ENCODE results near the gene NHERF2. TPM values are rescaled to one million over a fixed set of nuclear protein-coding genes. Genes with fewer than 3 reads are reported as not detected.

Gene NHERF2
- total and polyA plus RNA-seq, 2 experiments from 2014 or later, result 12.0 to 16.5 TPM

- Mint-ChIP-seq H3K4me1 (no peaks in the 10 kb centered on the region), H3K27ac (no peak overlapping the region; the same call in 1 of the 2 replicates), H3K4me3 (no peak overlapping the region), H3K27me3 (ENCODE audit: insufficient read depth, low read depth, poor library complexity) (peaks cover 1% of the 10 kb centered on the region), H3K36me3 (ENCODE audit: low read depth) (peaks cover 8% of the 10 kb centered on the region), H3K9me3 (no peaks in the 10 kb centered on the region)
- Histone ChIP-seq H3K79me2 (replicated peaks; ENCODE audit: insufficient read depth) (no peaks in the 10 kb centered on the region), H3K4me1 (ENCODE audit: insufficient read depth) (no peaks in the 10 kb centered on the region), H3K27ac (ENCODE audit: low read depth) (no peak overlapping the region), H3K27me3 (ENCODE audit: insufficient read depth) (no peaks in the 10 kb centered on the region), H3K36me3 (ENCODE audit: insufficient read depth) (no peaks in the 10 kb centered on the region; the same call in 1 of the 2 replicates), H3K4me3 (no peak overlapping the region), H3K4me2 (no peak overlapping the region), H3F3A (replicated peaks; ENCODE audit: low read depth) (no peaks in the 10 kb centered on the region), H3K9me2 (ENCODE audit: insufficient read depth) (no peaks in the 10 kb centered on the region), H4K20me1 (replicated peaks; ENCODE audit: insufficient read depth) (no peaks in the 10 kb centered on the region; the same call in 1 of the 2 replicates), H2AFZ (no peak overlapping the region)
- DNase-seq (ENCODE audit: low spot score) (no peak), ATAC-seq (no peak)
- no peak for TF ChIP-seq ZNF462 (CRISPR knock-in tag; IDR thresholded peaks at IDR 0.05)
- TF ChIP-seq EZH2 (IDR thresholded peaks at IDR 0.05; ENCODE audit: low read depth, unreplicated experiment), result no peak
- no peak for TF ChIP-seq REST (IDR thresholded peaks at IDR 0.05; ENCODE audit: unreplicated experiment)
- no peak for TF ChIP-seq ZNF114 (CRISPR knock-in tag; IDR thresholded peaks at IDR 0.05)
- no peak for TF ChIP-seq CREB1 (CRISPR knock-in tag; IDR thresholded peaks at IDR 0.05; ENCODE audit: low read depth)
- TF ChIP-seq POLR2AphosphoS5 (IDR thresholded peaks at IDR 0.05; ENCODE audit: low read depth), result no peak
- TF ChIP-seq EZH2phosphoT487 (IDR thresholded peaks at IDR 0.05; ENCODE audit: unreplicated experiment), result no peak
- TF ChIP-seq ZNF331 (CRISPR knock-in tag; IDR thresholded peaks at IDR 0.05; ENCODE audit: low read depth), result no peak
- TF ChIP-seq ETS1 (IDR thresholded peaks at IDR 0.05), result no peak
- TF ChIP-seq NANOG (IDR thresholded peaks at IDR 0.05; ENCODE audit: borderline replicate concordance), result no peak
- TF ChIP-seq STAT1 (IDR thresholded peaks at IDR 0.05; ENCODE audit: unreplicated experiment), result no peak
- TF ChIP-seq JUNB (IDR thresholded peaks at IDR 0.05; ENCODE audit: unreplicated experiment), result no peak
- no peak for TF ChIP-seq CTCF (conservative IDR thresholded peaks at IDR 0.05; ENCODE audit: low read depth in 2 of 2)
Observed at GRCh38 chr16:2077016-2077415, 50.3 kb downstream of the NHERF2 start.
